Tibial nerve (tissue), 4 donors: ENCODE measurements around the gene NQO2. TPM values are rescaled to one million over a fixed set of nuclear protein-coding genes. Genes with fewer than 3 reads are reported as not detected.

ENCODE experiments used
- DNase-seq, 2 donors: peaks; one replicate each; pipeline ENCODE4 v3.0.0-alpha.2; 2019; ENCODE audit warnings: low spot score in 2 of 2
- H3K27ac ChIP-seq, 4 donors: fragments of 200-600 bp; sonication (generic) in 3 of 4; one replicate each; pipeline ENCODE4 v1.5.1; 2017 to 2019; ENCODE audit warnings: mild to moderate bottlenecking in 1 of 4
- H3K27me3 ChIP-seq, 2 donors: fragments of 200-600 bp; sonication (generic) in 1 of 2; one replicate each; pipeline versions ENCODE4 v1.5.1 to v1.6.0; 2017 to 2019
- H3K36me3 ChIP-seq, 3 donors: fragments of 200-600 bp; sonication (generic); one replicate each; pipeline ENCODE4 v1.5.1; 2018 to 2019
- H3K4me1 ChIP-seq, 4 donors: fragments of 200-600 bp; sonication (generic) in 3 of 4; one replicate each; pipeline ENCODE4 v1.5.1; 2017 to 2019
- H3K4me3 ChIP-seq, 4 donors: fragments of 200-600 bp; sonication (generic) in 3 of 4; one replicate each; pipeline ENCODE4 v1.5.1; 2017 to 2019; ENCODE audit warnings: mild to moderate bottlenecking in 1 of 4, moderate library complexity in 1 of 4
- H3K9me3 ChIP-seq, 4 donors: fragments of 200-600 bp; sonication (generic) in 3 of 4; one replicate each; pipeline ENCODE4 v1.5.1; 2017 to 2019
- EP300 ChIP-seq, 2 donors: sonication (generic); formaldehyde crosslinking; IDR thresholded peaks; one replicate each; pipeline ENCODE4 v1.6.1; 2017; ENCODE audit warnings: antibody characterized with exemption in 2 of 2, mild to moderate bottlenecking in 1 of 2
- POLR2A ChIP-seq, 2 donors: fragments of 450-650 bp; IDR thresholded peaks; one replicate each; pipeline ENCODE4 v1.6.1; 2017; ENCODE audit warnings: antibody characterized with exemption in 2 of 2, mild to moderate bottlenecking in 2 of 2, moderate library complexity in 2 of 2
- WGBS, 2 donors: methylation state at CpG; one replicate each; pipeline ENCODE4 v1.1.5; 2018; 5-methylcytosine and 5-hydroxymethylcytosine counted together
- total RNA-seq, 4 donors: library from RNA; depleted of rRNA; stranded (reverse); fragments of >200 nt; gene quantifications; one replicate each; pipeline ENCODE4 v1.1.0, GENCODE V29; 2016
- TF ChIP-seq, protein P1 (sequence below), 5 experiments: fragments of 200-600 bp in 3 of 5; fragments of 450-650 bp in 2 of 5; sonication (generic) in 3 of 5; IDR thresholded peaks; one replicate each; pipeline ENCODE4 v1.5.1; 2016 to 2019; ENCODE audit warnings: antibody characterized with exemption in 5 of 5, mild to moderate bottlenecking in 3 of 5, moderate library complexity in 2 of 5

Gene NQO2
- total RNA-seq, 4 donors from 2014 or later, result 18.8 to 33.6 (median 25.8) TPM

DNA sequence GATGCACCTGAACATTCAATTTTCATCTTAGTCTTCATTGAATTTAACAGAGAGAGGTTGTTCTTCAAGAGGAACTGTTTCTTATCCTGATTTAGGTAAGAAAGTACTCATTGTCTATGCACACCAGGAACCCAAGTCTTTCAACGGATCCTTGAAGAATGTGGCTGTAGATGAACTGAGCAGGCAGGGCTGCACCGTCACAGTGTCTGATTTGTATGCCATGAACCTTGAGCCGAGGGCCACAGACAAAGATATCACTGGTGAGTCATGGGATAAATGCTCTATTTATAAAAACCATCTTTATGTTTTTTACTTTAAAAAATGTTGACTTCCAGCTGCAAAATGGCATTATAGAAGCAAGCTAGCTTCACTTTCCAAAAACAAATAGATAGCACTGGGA is 10.2 kb downstream of the NQO2 start:
- peaks cover 0 to 22% (median 3%) of the 10 kb centered on the region in 4 donors for H3K9me3 ChIP-seq
- TF ChIP-seq POLR2A (IDR thresholded peaks at IDR 0.05) (no peak), EP300 (IDR thresholded peaks at IDR 0.05) (no peak)
- TF ChIP-seq, protein P1, sequence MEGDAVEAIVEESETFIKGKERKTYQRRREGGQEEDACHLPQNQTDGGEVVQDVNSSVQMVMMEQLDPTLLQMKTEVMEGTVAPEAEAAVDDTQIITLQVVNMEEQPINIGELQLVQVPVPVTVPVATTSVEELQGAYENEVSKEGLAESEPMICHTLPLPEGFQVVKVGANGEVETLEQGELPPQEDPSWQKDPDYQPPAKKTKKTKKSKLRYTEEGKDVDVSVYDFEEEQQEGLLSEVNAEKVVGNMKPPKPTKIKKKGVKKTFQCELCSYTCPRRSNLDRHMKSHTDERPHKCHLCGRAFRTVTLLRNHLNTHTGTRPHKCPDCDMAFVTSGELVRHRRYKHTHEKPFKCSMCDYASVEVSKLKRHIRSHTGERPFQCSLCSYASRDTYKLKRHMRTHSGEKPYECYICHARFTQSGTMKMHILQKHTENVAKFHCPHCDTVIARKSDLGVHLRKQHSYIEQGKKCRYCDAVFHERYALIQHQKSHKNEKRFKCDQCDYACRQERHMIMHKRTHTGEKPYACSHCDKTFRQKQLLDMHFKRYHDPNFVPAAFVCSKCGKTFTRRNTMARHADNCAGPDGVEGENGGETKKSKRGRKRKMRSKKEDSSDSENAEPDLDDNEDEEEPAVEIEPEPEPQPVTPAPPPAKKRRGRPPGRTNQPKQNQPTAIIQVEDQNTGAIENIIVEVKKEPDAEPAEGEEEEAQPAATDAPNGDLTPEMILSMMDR (IDR thresholded peaks at IDR 0.05), result no peak
- no peaks in the 10 kb centered on the region for H3K4me1 ChIP-seq
- DNase-seq, result no peak
- peaks cover 0 to 98% (median 10%) of the 10 kb centered on the region in 3 donors for H3K36me3 ChIP-seq
- 53 to 62% methylated on average over 3 of the region's 3 CpGs for WGBS, 2 donors
- no peaks in the 10 kb centered on the region for H3K27me3 ChIP-seq
- no peak overlapping the region for H3K4me3 ChIP-seq
- no peak overlapping the region for H3K27ac ChIP-seq

DNA sequence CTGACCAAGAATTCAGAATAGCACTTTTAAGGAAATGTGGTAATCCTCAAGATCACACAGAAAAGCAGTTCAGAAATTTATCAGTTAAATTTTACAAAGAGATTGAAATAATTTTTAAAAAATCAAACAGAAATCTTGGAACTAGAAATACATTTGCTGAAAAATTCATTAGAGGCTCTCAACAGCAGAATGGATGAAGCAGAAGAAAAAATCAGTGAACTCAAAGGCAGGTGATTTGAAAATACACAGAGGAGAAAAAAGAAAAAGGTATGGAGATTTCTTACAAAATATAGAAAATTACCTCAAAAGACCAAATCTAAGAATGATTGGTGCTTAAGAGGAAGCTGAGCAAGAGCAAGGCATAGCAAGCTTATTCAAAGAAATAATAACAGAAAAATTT is 11.5 kb downstream of the NQO2 start:
- Histone ChIP-seq H3K27ac (no peak overlapping the region), H3K27me3 (no peaks in the 10 kb centered on the region), H3K36me3 (peaks cover 0 to 97% (median 10%) of the 10 kb centered on the region in 3 donors), H3K4me1 (no peaks in the 10 kb centered on the region), H3K9me3 (peaks cover 0 to 22% (median 3%) of the 10 kb centered on the region in 4 donors), H3K4me3 (no peak overlapping the region)
- TF ChIP-seq EP300 (IDR thresholded peaks at IDR 0.05) (no peak), POLR2A (IDR thresholded peaks at IDR 0.05) (no peak)
- TF ChIP-seq, protein P1 (IDR thresholded peaks at IDR 0.05), result no peak
- DNase-seq, result no peak

DNA sequence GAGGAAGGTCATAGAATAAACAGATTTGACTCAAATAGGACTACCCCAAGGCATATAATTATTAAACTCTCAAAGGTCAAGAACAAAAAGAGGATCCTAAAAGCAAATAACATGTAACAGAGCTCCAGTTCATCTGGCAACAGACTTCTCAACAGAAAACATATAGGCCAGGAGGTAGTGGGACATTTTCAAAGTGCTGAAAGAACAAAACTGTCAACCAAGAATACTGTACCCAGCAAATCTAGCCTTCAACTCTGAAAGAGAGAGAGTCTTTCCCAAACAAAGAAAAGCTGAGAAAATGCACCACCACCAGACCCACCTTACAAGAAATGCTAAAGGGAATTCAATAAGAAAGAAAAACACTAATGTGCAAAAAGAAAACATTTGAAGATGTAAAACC is 11.9 kb downstream of the NQO2 start:
- Histone ChIP-seq H3K4me3 (no peak overlapping the region), H3K27me3 (no peaks in the 10 kb centered on the region), H3K4me1 (no peaks in the 10 kb centered on the region), H3K9me3 (peaks cover 0 to 22% (median 3%) of the 10 kb centered on the region in 4 donors), H3K36me3 (peaks cover 0 to 97% (median 10%) of the 10 kb centered on the region in 3 donors), H3K27ac (no peak overlapping the region)
- DNase-seq, result no peak
- no peak for TF ChIP-seq POLR2A (IDR thresholded peaks at IDR 0.05)
- no peak for TF ChIP-seq EP300 (IDR thresholded peaks at IDR 0.05)
- TF ChIP-seq, protein P1 (IDR thresholded peaks at IDR 0.05), result no peak

DNA sequence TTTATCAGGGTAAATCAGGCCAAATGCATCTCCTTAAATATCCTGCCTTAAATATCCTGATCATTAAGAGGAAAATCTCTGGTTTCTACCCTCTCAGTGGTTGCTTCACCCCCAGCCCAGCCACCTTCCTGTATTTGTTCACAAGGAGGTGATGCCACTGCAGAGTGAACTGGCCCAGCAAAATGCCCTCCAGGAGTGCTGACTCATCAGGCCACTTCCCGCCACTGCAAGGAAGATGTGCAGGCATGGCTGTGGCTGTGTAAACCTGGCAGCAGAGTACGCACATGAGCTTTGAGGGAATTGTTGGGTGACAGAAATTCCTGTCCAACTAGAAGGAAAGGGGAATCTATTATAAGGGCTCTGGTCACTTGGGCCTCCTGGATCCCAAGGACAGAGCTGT is 13.8 kb downstream of the NQO2 start:
- no peak for DNase-seq
- TF ChIP-seq EP300 (IDR thresholded peaks at IDR 0.05) (no peak), POLR2A (IDR thresholded peaks at IDR 0.05) (no peak)
- TF ChIP-seq, protein P1 (IDR thresholded peaks at IDR 0.05), result no peak
- 67 to 84% methylated on average over 2 of the region's 2 CpGs for WGBS, 2 donors

DNA sequence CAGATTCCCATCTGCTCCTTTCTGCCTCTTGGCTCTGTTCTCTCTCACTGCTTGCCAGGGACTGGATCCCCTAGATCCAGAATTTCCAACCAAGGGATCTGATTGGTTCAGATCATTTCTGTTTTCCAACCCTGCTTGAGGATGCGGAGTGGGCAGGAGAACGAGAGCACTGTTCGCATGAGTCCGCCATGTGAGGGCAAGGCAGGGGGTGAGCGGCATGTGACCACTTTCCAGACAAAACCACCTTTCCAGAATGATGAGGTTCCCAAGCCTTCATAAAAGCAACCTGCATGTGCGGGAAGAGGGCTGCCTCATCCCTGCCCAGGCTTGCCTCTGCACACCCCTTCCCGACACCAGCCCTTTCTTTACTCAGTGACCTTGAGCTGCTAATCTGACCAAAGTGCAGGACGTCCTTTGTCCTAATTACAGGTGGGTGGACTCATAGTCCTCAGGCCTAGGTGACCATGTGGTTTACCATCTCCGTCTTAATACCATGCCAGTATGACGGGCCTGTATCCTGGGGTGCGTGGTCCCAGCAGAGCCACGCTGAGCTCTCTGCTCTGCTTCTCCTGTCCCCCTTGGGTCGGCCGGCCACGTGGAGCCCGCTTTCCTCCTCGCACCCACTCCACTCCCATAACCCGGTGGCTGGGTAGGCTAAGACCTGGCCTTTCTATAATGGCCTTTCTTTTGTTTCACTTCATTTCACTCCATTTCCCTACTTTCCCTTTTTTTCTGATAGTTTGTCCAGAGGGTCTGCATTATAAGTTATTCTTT is 14.4 kb downstream of the NQO2 start:
- no peak overlapping the region for H3K27ac ChIP-seq
- 88 to 94% methylated on average over 18 of the region's 18 CpGs for WGBS, 2 donors
- no peaks in the 10 kb centered on the region for H3K27me3 ChIP-seq
- no peak overlapping the region for H3K4me3 ChIP-seq
- H3K36me3 ChIP-seq, result peaks cover 0 to 91% (median 10%) of the 10 kb centered on the region in 3 donors
- H3K9me3 ChIP-seq, result peaks cover 0 to 22% (median 3%) of the 10 kb centered on the region in 4 donors
- H3K4me1 ChIP-seq, result no peaks in the 10 kb centered on the region
- TF ChIP-seq POLR2A (IDR thresholded peaks at IDR 0.05) (no peak), EP300 (IDR thresholded peaks at IDR 0.05) (no peak)
- TF ChIP-seq, protein P1 (IDR thresholded peaks at IDR 0.05), result no peak
- DNase-seq, result no peak

More for the DNA sequence above, 13.8 kb downstream of the NQO2 start:
- no peaks in the 10 kb centered on the region for H3K27me3 ChIP-seq
- no peak overlapping the region for H3K4me3 ChIP-seq
- peaks cover 0 to 97% (median 10%) of the 10 kb centered on the region in 3 donors for H3K36me3 ChIP-seq
- H3K9me3 ChIP-seq, result peaks cover 0 to 22% (median 3%) of the 10 kb centered on the region in 4 donors
- no peaks in the 10 kb centered on the region for H3K4me1 ChIP-seq
- H3K27ac ChIP-seq, result no peak overlapping the region
